ENCODE results near the gene SULT1C2. TPM values are rescaled to one million over a fixed set of nuclear protein-coding genes. Genes with fewer than 3 reads are reported as not detected.

Gene SULT1C2
- total and polyA plus RNA-seq, 10 of the 15 experiments (the other 5 are each of a cell fraction or from before 2014, with no cell fraction given), result 0.03 to 0.07 (median 0.04) TPM; not detected in 7

GRCh38 chr2:108348816-108349570, 60.3 kb downstream of the SULT1C2 start (continued):
- no peak for TF ChIP-seq USF2 (IDR thresholded peaks at IDR 0.05; ENCODE audit: borderline replicate concordance, low read depth, low read length)
- TF ChIP-seq SREBF1 (IDR thresholded peaks at IDR 0.05; ENCODE audit: low read length), result no peak
- no peak for TF ChIP-seq PBX3 (IDR thresholded peaks at IDR 0.05; ENCODE audit: insufficient replicate concordance, low read depth, low read length)
- no peak for TF ChIP-seq HSF1 (IDR thresholded peaks at IDR 0.05; ENCODE audit: low read depth, low read length)
- no peak for TF ChIP-seq CTCF (IDR thresholded peaks at IDR 0.05 in 2 of 3, conservative IDR thresholded peaks at IDR 0.05 in 1 of 3; ENCODE audit: control insufficient read depth in 2 of 3, extremely low read depth in 1 of 3, insufficient read depth in 1 of 3, low read depth in 3 of 3, low read length in 3 of 3)
- no peak for TF ChIP-seq CUX1 (IDR thresholded peaks at IDR 0.05; ENCODE audit: insufficient replicate concordance, low read depth, low read length)
